Measurements from ENCODE around the gene DSP.

- TF ChIP-seq, protein P1, sequence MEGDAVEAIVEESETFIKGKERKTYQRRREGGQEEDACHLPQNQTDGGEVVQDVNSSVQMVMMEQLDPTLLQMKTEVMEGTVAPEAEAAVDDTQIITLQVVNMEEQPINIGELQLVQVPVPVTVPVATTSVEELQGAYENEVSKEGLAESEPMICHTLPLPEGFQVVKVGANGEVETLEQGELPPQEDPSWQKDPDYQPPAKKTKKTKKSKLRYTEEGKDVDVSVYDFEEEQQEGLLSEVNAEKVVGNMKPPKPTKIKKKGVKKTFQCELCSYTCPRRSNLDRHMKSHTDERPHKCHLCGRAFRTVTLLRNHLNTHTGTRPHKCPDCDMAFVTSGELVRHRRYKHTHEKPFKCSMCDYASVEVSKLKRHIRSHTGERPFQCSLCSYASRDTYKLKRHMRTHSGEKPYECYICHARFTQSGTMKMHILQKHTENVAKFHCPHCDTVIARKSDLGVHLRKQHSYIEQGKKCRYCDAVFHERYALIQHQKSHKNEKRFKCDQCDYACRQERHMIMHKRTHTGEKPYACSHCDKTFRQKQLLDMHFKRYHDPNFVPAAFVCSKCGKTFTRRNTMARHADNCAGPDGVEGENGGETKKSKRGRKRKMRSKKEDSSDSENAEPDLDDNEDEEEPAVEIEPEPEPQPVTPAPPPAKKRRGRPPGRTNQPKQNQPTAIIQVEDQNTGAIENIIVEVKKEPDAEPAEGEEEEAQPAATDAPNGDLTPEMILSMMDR (IDR thresholded peaks at IDR 0.05; ENCODE audit: low read depth, low read length, missing input control): no peak
- no peak for TF ChIP-seq MAX (IDR thresholded peaks at IDR 0.05)
- no peak for TF ChIP-seq TAF1 (conservative IDR thresholded peaks at IDR 0.05)
- no peak for TF ChIP-seq GABPA (IDR thresholded peaks at IDR 0.05 in 1 of 2, conservative IDR thresholded peaks at IDR 0.05 in 1 of 2)
- no peak for TF ChIP-seq RAD21 (IDR thresholded peaks at IDR 0.05)
- TF ChIP-seq EGR1 (IDR thresholded peaks at IDR 0.05; ENCODE audit: low read depth in 2 of 2): no peak
- TF ChIP-seq YY1 (IDR thresholded peaks at IDR 0.05): no peak
Measured at GRCh38 chr6:7628909-7629308, 87.4 kb downstream of the DSP start.

Measured in liver (tissue), 3 donors.